Ecto neural progenitor cell (in vitro differentiated cells): Measurements from ENCODE around the gene SPTSSA.
"Not testable (repeated sequence)": the region's sequence is repeated elsewhere in the genome, so short reads cannot be mapped to it uniquely, and the experiment has no call there.

Source experiments
- DNase-seq: peaks from one replicate; pipeline ENCODE4 v3.0.0-alpha.2; 2018; ENCODE audit warnings: low spot score

Gene SPTSSA

DNA sequence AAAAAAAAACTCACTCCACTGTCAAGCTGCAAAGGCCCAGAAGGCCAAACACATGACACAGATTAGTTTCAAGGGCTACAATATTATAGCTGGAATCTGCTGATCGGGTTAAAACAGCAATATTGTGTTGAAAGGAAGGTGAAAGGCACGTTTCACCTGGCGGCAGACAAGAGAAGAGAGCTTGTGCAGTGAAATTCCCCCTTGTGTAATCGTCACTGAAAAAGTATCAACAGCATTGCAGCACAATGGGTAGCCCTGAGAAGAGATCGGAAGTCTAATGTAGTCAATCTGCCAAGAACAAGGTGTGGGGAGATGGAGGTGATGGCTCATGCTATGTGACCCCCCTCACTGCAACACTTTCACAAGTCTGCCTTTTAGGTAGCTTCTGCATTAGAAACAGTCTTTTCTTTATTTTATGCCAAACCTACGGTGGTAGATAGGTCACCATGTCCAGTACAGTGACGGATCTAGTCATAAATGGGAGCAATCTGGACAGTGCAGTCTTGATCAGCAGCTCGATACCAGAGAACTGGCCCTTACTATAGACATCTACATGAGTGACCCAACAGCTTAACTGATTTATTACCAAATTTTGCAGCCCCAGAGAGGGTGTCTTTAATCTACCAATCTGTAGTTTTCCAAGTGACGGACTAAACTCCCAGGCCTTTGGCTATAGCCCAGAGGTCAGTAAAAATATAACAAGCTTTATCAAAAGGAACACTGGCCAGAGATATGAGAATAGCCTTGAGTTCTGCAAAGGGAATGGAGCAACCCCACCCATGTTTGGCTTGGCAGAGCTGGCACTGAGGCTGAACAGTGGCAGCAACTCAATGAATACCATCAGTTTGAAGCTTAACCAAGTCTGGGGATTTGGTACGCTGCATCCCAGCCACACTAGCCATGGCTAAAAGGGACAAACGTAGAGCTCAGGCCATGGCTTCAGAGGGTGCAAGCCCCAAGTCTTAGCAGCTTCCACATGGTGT is 35.4 kb downstream of the SPTSSA start:
- DNase-seq = no peak

- DNase-seq = no peak
Observed at GRCh38 chr14:34425095-34425851, 36.8 kb downstream of the SPTSSA start.

- no peak for DNase-seq
Observed at GRCh38 chr14:34424488-34424887, 37.6 kb downstream of the SPTSSA start.

- DNase-seq = no peak
Observed at GRCh38 chr14:34423445-34423844, 38.6 kb downstream of the SPTSSA start.

DNA sequence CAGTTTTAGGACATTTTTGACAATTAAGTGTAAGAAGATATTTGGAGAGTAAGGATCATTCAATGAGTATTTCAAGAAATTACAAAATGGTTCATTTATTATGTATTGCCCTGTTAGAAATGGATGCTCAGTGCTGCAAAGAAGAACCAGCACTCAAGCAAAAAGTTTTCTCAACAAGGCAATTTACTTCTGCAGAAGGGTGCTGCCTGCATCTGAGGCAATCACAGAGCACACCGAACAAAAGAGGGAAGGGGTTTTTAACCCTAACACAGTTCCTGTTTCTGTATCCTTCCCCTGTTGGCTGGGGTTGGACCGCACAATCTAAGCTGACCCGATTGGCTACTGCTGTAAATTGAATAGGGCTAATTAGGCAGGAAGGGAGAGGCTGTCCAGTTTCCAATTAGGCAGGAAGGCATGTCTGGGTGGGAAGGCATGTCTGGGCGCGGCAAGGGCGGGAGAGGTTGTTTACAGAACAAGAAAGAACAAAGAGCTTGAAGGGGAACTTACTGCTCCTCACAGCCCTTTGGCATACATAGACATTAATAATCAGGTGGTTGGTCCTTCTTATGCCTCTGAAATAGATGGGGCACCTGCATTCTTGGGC is 41.4 kb downstream of the SPTSSA start:
- no peak for DNase-seq

DNA sequence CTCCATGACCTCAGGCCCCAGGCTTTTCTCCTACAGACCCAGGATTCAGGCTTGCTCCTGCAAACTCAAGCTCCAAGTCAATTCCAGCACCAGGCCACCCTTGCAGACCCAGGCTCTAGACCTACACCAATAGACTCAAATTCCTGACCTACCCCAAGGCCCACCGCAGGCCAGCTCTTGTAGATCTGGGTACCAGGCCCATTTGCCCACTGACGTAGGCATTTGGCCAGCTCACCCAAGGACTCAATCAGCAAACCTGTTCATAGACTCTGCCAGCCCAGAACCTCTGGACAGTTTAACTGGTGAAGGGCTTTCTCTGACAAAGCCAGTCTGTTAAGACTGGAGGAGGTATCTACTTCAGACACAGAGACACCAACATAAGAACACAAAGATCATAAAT is 52.3 kb downstream of the SPTSSA start:
- no peak for DNase-seq

DNA sequence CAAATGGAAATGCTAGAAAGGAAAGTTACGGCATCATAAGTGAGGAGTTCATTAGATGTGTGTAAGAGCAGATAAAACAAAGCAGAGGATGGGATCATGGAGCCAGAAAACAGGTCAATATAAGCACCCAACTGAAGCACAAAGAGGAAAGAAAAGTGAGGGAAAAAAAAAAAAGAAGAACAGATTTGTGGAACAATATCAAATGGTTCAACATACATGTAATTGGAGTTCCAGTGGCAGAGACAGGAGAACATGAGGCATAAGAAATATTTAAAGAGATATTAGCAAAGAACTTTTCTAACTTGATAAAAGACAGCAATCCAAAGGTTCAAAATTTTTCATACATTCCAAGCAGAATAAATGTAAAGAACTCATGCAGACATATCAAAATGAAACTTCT is 54.1 kb downstream of the SPTSSA start:
- DNase-seq = no peak

- DNase-seq = no peak
Observed at GRCh38 chr14:34404416-34404815, 57.6 kb downstream of the SPTSSA start.

DNA sequence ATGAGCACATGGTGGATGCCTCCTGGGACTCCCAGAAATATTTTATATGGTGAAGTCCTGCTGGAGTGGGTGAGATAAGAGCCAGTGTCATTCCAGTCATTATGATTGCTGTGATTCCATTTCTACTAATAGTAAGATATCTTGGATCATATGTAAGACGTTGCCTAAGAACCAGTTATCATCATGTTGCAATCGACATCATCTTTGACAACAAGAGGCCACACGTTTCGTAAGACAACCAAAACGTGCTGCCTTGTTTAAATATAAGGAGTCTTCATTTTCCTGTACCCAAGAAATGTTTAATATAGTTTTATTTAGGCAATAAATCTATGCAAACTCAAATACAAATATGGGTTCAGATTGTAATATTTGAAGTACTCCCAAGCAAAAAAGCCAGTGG is 58.4 kb downstream of the SPTSSA start:
- DNase-seq = no peak

GRCh38 chr14:34398024-34398423 is 64.0 kb downstream of the SPTSSA start:
- no peak for DNase-seq

GRCh38 chr14:34387974-34388516 is 74.0 kb downstream of the SPTSSA start:
- no peak for DNase-seq

DNA sequence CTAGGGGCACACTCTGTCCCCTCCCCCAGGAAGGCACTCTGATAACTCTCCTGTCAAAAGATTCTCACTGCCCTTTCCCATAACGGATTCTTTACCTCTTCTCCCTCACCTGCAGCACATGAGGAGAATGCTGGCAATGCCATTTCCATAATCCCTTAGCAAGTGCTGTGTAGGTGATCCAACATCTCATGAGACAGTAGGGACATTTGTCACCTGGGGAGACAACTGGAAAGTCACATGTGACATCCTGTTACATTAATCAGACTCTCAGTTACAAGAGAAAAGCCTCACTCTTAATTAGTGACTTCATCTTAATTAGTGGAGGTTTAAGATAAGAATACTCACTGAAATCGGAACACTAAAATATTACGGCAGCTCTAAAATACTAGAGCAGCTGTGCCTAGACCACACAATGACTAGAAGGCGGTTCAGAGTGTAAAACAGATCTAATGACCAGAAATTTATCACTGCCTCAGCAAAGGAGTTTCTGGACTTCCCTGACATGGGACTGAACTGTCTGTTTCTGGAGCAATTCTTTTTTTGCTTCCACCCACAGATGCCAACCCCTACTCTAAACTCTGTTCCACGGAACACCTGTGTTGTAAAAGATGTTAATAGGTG is 75.1 kb downstream of the SPTSSA start:
- DNase-seq = no peak

- DNase-seq = not testable (repeated sequence)
Observed at GRCh38 chr14:34385881-34386280, 76.2 kb downstream of the SPTSSA start.

DNA sequence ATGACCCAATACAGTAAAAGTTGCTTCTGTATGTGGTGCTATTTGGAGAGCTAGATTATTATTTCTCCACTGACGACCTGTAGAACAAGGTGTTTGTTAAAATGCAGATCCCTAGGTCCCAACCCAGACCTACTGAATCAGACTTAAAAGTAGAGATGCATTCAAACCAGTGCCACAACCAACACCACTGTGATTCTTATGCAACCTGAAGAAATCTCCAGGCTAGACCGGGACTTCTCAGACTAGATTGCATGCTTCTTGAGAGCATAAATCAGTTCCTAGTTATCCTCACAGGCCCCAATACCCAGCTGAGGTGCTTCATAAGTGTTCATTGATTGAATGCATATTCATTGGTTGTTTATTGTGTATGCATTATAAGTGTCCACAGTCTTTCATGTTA is 78.2 kb downstream of the SPTSSA start:
- DNase-seq = no peak
